SK-N-SH (cell line): ENCODE measurements around the gene FBXO33. TPM values are rescaled to one million over a fixed set of nuclear protein-coding genes. Genes with fewer than 3 reads are reported as not detected.

Source experiments
- CTCF ChIA-PET: fragments of 300-600, 350-600 bp; formaldehyde crosslinking; extraction: SDS; loops from one replicate; lab custom pipeline; 2021; lab: Yijun Ruan, JAX
- POLR2A ChIA-PET: fragments of 350-600 bp; sonication (Branson Sonifier 250); formaldehyde crosslinking; extraction: SDS; loops from one replicate; lab custom pipeline; 2020; ENCODE audit warnings: antibody characterized with exemption, inconsistent platforms; lab: Yijun Ruan, JAX
- DNase-seq: peaks from one replicate; pipeline ENCODE4 v3.0.0; 2012
- H2AFZ ChIP-seq: fragments of 200-600 bp; sonication (generic); 2 replicates; pipeline ENCODE4 v1.8.1; 2016; ENCODE audit warnings: antibody characterized with exemption, mild to moderate bottlenecking, low read depth
- H3F3A ChIP-seq: fragments of 200-600 bp; sonication (generic); replicated peaks from 2 replicates; pipeline ENCODE3; 2016; ENCODE audit warnings: antibody characterized with exemption, mild to moderate bottlenecking; ENCODE audit not compliant: insufficient read depth
- H3K27ac ChIP-seq, 2 experiments: fragments of 200-500 bp in 1 of 2; fragments of 200-600 bp in 1 of 2; sonication (Bioruptor generic) in 1 of 2; sonication (generic), shearing (Covaris generic) in 1 of 2; 2 replicates each; pipeline versions ENCODE4 v1.5.1 to v1.6.1; 2014 to 2016; ENCODE audit warnings: low read depth in 2 of 2, inconsistent platforms in 1 of 2, low read length in 1 of 2, mild to moderate bottlenecking in 1 of 2, mixed read lengths in 1 of 2
- H3K27me3 ChIP-seq: fragments of 200-600 bp; sonication (generic), shearing (Covaris generic); 2 replicates; pipeline ENCODE4 v1.6.1; 2016; ENCODE audit warnings: mixed run types; ENCODE audit not compliant: insufficient read depth
- H3K36me3 ChIP-seq, 2 experiments: fragments of 200-500 bp in 1 of 2; fragments of 200-600 bp in 1 of 2; sonication (Bioruptor generic) in 1 of 2; sonication (generic) in 1 of 2; replicated peaks in 1 of 2; 2 replicates each; pipeline versions ENCODE3 to v1.5.1; 2014 to 2016; ENCODE audit warnings: low read length in 1 of 2, mild to moderate bottlenecking in 1 of 2; ENCODE audit not compliant: insufficient read depth in 2 of 2, control insufficient read depth in 1 of 2
- H3K4me1 ChIP-seq, 2 experiments: fragments of 200-500 bp in 1 of 2; fragments of 200-600 bp in 1 of 2; sonication (Bioruptor generic) in 1 of 2; sonication (generic), shearing (Covaris generic) in 1 of 2; 2 replicates each; pipeline versions ENCODE4 v1.5.1 to v1.6.1; 2014 to 2016; ENCODE audit warnings: low read depth in 1 of 2, low read length in 1 of 2, mixed run types in 1 of 2; ENCODE audit not compliant: insufficient read depth in 2 of 2, control insufficient read depth in 1 of 2
- H3K4me2 ChIP-seq: fragments of 200-600 bp; sonication (generic), shearing (Covaris generic); 2 replicates; pipeline ENCODE4 v1.6.1; 2017; ENCODE audit warnings: mixed run types
- H3K4me3 ChIP-seq, 2 experiments: fragments of 200-500 bp in 1 of 2; fragments of 200-600 bp in 1 of 2; sonication (Bioruptor generic) in 1 of 2; sonication (generic), shearing (Covaris generic) in 1 of 2; 2 replicates each; pipeline versions ENCODE4 v1.5.1 to v1.8.1; 2014 to 2016; ENCODE audit warnings: low read depth in 2 of 2, inconsistent platforms in 1 of 2, low read length in 1 of 2, mild to moderate bottlenecking in 1 of 2, mixed read lengths in 1 of 2, moderate library complexity in 1 of 2
- H3K79me2 ChIP-seq: fragments of 200-600 bp; sonication (generic); 2 replicates; pipeline ENCODE4 v1.8.1; 2017; ENCODE audit warnings: mild to moderate bottlenecking; ENCODE audit not compliant: insufficient read depth
- H3K9ac ChIP-seq: fragments of 200-600 bp; sonication (generic); 2 replicates; pipeline ENCODE4 v1.6.1; 2017; ENCODE audit warnings: mixed run types
- H3K9me2 ChIP-seq: fragments of 200-600 bp; sonication (generic); 2 replicates; pipeline ENCODE4 v1.6.1; 2017; ENCODE audit warnings: mixed run types
- H3K9me3 ChIP-seq: fragments of 200-600 bp; sonication (generic); 2 replicates; pipeline ENCODE4 v1.6.1; 2017; ENCODE audit warnings: mixed run types, mild to moderate bottlenecking, moderate library complexity
- H4K20me1 ChIP-seq: fragments of 200-600 bp; sonication (generic); 2 replicates; pipeline ENCODE4 v1.6.1; 2017; ENCODE audit warnings: mild to moderate bottlenecking, mixed run types; ENCODE audit not compliant: insufficient read depth
- GABPA ChIP-seq: IDR thresholded peaks from 2 replicates; pipeline ENCODE4 v1.4.0; 2012; ENCODE audit warnings: low read depth, mild to moderate bottlenecking
- RAD21 ChIP-seq: IDR thresholded peaks from 2 replicates; pipeline ENCODE4 v1.6.1; 2012; ENCODE audit warnings: mild to moderate bottlenecking, low read length
- SMC3 ChIP-seq: IDR thresholded peaks from 2 replicates; pipeline ENCODE4 v1.6.1; 2012; ENCODE audit warnings: low read depth, low read length, improper control_type of control experiment
- WGBS: methylation state at CpG from one replicate; pipeline ENCODE4 v1.1.6; 2017; ENCODE audit warnings: low lambda C conversion rate; 5-methylcytosine and 5-hydroxymethylcytosine counted together
- polyA plus RNA-seq, 3 experiments: library from polyadenylated mRNA; depleted of rRNA; stranded (reverse); fragments of >200 nt; gene quantifications; 2 replicates each; pipeline ENCODE4 v1.2.3, GENCODE V29; 2012
- TF ChIP-seq, protein P1 (sequence below): fragments of 150-350 bp; IDR thresholded peaks from 2 replicates; pipeline ENCODE4 v1.6.1; 2017; ENCODE audit warnings: antibody characterized with exemption, low read length, low read depth, borderline replicate concordance
- TF ChIP-seq, protein P2 (sequence below): fragments of 200-600 bp; sonication (generic); IDR thresholded peaks from 2 replicates; pipeline ENCODE4 v1.6.1; 2017; ENCODE audit warnings: antibody characterized with exemption, mild to moderate bottlenecking, moderate library complexity

FBXO33 gene
- polyA plus RNA-seq, 1 of the 3 experiments (the other 2 are of a cell fraction): 4.2 TPM

DNA sequence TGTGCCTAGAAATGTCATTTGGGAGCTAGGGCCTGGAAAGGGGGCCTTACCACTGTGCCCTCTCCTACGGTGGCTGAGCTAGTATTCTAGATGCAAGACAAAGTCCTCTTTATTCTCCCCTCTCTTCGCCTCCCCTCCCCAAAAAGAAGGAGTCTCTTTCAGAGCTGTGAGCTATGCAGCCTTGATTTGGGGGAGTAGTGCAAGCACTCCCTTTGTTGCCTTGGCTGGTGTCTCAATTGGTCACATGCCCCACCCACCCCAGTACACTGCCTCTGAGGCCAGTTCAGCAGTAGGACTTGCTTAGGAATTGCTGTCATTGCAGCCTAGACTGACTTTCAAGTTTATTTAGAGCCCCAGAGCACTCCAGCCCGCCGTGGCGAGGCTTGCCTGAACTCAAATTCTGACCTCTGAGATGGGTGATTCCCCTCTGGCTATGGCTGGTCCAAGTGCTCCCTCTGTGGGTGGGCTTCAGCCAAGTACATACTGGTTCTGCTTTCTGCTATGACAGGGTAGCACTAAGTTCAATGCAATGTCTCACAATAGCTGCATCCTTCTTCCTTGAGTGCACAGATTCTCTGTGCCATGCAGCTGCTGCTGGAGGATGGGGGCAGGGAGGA is 37.0 kb upstream of the FBXO33 start:
- H3K27ac ChIP-seq: no peak overlapping the region
- H3K9me2 ChIP-seq: no peaks in the 10 kb centered on the region
- H3K36me3 ChIP-seq: no peaks in the 10 kb centered on the region
- no peaks in the 10 kb centered on the region for H3K4me1 ChIP-seq
- no peak overlapping the region for H3K4me3 ChIP-seq
- no peaks in the 10 kb centered on the region for H3F3A ChIP-seq
- no peak overlapping the region for H2AFZ ChIP-seq
- CTCF ChIA-PET: no interaction called here
- H4K20me1 ChIP-seq: no peaks in the 10 kb centered on the region
- no peaks in the 10 kb centered on the region for H3K27me3 ChIP-seq
- no peak overlapping the region for H3K4me2 ChIP-seq
- POLR2A ChIA-PET: no interaction called here
- no peaks in the 10 kb centered on the region for H3K9me3 ChIP-seq
- H3K79me2 ChIP-seq: no peaks in the 10 kb centered on the region
- H3K9ac ChIP-seq: no peak overlapping the region
- no peak for DNase-seq
- WGBS: no CpG with 5 or more reads among the region's 5 CpGs
- TF ChIP-seq RAD21 (peak; percentile 31; the same call in 1 of the 2 replicates), GABPA (no peak)
- TF ChIP-seq, protein P1, sequence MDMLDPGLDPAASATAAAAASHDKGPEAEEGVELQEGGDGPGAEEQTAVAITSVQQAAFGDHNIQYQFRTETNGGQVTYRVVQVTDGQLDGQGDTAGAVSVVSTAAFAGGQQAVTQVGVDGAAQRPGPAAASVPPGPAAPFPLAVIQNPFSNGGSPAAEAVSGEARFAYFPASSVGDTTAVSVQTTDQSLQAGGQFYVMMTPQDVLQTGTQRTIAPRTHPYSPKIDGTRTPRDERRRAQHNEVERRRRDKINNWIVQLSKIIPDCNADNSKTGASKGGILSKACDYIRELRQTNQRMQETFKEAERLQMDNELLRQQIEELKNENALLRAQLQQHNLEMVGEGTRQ: no peak
- TF ChIP-seq, protein P2, sequence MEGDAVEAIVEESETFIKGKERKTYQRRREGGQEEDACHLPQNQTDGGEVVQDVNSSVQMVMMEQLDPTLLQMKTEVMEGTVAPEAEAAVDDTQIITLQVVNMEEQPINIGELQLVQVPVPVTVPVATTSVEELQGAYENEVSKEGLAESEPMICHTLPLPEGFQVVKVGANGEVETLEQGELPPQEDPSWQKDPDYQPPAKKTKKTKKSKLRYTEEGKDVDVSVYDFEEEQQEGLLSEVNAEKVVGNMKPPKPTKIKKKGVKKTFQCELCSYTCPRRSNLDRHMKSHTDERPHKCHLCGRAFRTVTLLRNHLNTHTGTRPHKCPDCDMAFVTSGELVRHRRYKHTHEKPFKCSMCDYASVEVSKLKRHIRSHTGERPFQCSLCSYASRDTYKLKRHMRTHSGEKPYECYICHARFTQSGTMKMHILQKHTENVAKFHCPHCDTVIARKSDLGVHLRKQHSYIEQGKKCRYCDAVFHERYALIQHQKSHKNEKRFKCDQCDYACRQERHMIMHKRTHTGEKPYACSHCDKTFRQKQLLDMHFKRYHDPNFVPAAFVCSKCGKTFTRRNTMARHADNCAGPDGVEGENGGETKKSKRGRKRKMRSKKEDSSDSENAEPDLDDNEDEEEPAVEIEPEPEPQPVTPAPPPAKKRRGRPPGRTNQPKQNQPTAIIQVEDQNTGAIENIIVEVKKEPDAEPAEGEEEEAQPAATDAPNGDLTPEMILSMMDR: 0 out of 2 replicates have a peak, but pooled peaks have one; percentile 6

DNA sequence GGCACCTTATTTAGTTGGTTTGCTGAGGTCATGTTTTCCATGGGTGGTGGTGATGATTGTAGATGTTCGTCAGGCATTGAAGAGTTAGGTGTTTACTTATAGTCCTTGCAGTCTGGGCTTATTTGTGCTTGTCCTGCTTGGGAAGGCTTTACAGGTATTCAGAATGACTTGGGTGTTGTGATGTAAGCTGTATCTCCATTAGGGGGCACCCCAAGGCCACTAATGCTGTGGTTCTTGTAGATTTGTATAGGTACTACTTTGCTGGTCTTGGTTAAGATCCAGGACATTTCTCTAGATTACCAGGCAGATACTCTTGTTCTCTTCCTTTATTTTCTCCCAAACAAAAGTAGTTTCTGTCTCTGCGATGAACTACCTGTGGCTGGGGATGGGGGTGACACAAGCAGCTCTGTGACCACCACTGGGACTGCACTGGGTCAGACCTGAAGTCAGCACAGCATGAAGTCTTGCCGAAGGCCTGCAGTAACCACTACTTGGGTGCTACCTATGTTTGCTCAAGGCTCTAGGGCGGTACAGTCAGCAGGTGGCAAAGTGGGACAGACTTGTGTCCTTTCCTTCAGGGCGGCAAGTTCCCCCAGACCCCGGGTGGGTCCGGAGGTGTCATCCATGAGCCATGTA is 35.8 kb upstream of the FBXO33 start:
- WGBS: 6% methylated on average over 2 of the region's 7 CpGs
- no peak for DNase-seq
- ChIA-PET POLR2A (no interaction called here), CTCF (no interaction called here)
- H3K4me3 ChIP-seq: no peak overlapping the region
- H3F3A ChIP-seq: no peaks in the 10 kb centered on the region
- H3K27me3 ChIP-seq: no peaks in the 10 kb centered on the region
- H3K27ac ChIP-seq: no peak overlapping the region
- H4K20me1 ChIP-seq: no peaks in the 10 kb centered on the region
- no peak overlapping the region for H2AFZ ChIP-seq
- no peaks in the 10 kb centered on the region for H3K4me1 ChIP-seq
- no peak overlapping the region for H3K4me2 ChIP-seq
- TF ChIP-seq SMC3 (no peak), RAD21 (peak; percentile 22; the same call in 1 of the 2 replicates)
- TF ChIP-seq, protein P2: peak; percentile 32
- no peaks in the 10 kb centered on the region for H3K36me3 ChIP-seq
- H3K9me2 ChIP-seq: no peaks in the 10 kb centered on the region
- no peaks in the 10 kb centered on the region for H3K9me3 ChIP-seq
- no peaks in the 10 kb centered on the region for H3K79me2 ChIP-seq
- H3K9ac ChIP-seq: no peak overlapping the region
